Measurements from ENCODE around the gene FOXD1.

The FOXD1 gene

GRCh38 chr5:73441378-73441777, 7.2 kb downstream of the FOXD1 start:
- no peak for DNase-seq (ENCODE audit: low read depth)

GRCh38 chr5:73440262-73440661, 8.3 kb downstream of the FOXD1 start:
- no peak for DNase-seq (ENCODE audit: low read depth)

GRCh38 chr5:73438645-73439470, 9.7 kb downstream of the FOXD1 start:
- no peak for DNase-seq (ENCODE audit: low read depth)

- no peak for DNase-seq (ENCODE audit: low read depth)
Measured at GRCh38 chr5:73437777-73438644, 10.6 kb downstream of the FOXD1 start.

- DNase-seq (ENCODE audit: low read depth): peak; percentile 70
Measured at GRCh38 chr5:73437101-73437776, 11.3 kb downstream of the FOXD1 start.

GRCh38 chr5:73436535-73437100, 12.0 kb downstream of the FOXD1 start:
- no peak for DNase-seq (ENCODE audit: low read depth)

- no peak for DNase-seq (ENCODE audit: low read depth)
Measured at GRCh38 chr5:73435759-73436534, 12.6 kb downstream of the FOXD1 start.

- DNase-seq (ENCODE audit: low read depth): no peak
Measured at GRCh38 chr5:73434907-73435306, 13.7 kb downstream of the FOXD1 start.

- DNase-seq (ENCODE audit: low read depth): no peak
Measured at GRCh38 chr5:73434461-73434860, 14.1 kb downstream of the FOXD1 start.

GRCh38 chr5:73433982-73434342, 14.6 kb downstream of the FOXD1 start:
- no peak for DNase-seq (ENCODE audit: low read depth)

- no peak for DNase-seq (ENCODE audit: low read depth)
Measured at GRCh38 chr5:73433272-73433981, 15.2 kb downstream of the FOXD1 start.

- no peak for DNase-seq (ENCODE audit: low read depth)
Measured at GRCh38 chr5:73431204-73431851, 17.2 kb downstream of the FOXD1 start.

- DNase-seq (ENCODE audit: low read depth): no peak
Measured at GRCh38 chr5:73426034-73426433, 22.5 kb downstream of the FOXD1 start.

- no peak for DNase-seq (ENCODE audit: low read depth)
Measured at GRCh38 chr5:73424556-73424977, 24.0 kb downstream of the FOXD1 start.

GRCh38 chr5:73422164-73422563, 26.4 kb downstream of the FOXD1 start:
- DNase-seq (ENCODE audit: low read depth): no peak

GRCh38 chr5:73420666-73421065, 27.9 kb downstream of the FOXD1 start:
- DNase-seq (ENCODE audit: low read depth): no peak

GRCh38 chr5:73419465-73420390, 28.8 kb downstream of the FOXD1 start:
- DNase-seq (ENCODE audit: low read depth): peak; percentile 63

- no peak for DNase-seq (ENCODE audit: low read depth)
Measured at GRCh38 chr5:73419117-73419464, 29.5 kb downstream of the FOXD1 start.

GRCh38 chr5:73418244-73418691, 30.3 kb downstream of the FOXD1 start:
- DNase-seq (ENCODE audit: low read depth): no peak

All from ELR (cell line).